ENCODE data around the gene PTPRM. TPM values are rescaled to one million over a fixed set of nuclear protein-coding genes. Genes with fewer than 3 reads are reported as not detected.

The PTPRM gene
- total RNA-seq, 1 donor from 2014 or later, result 4.5 TPM

- H3K27me3 Mint-ChIP-seq (ENCODE audit: low read depth), result no peaks in the 10 kb centered on the region
- H3K9me3 Mint-ChIP-seq, result no peaks in the 10 kb centered on the region
- no peaks in the 10 kb centered on the region for H3K36me3 Mint-ChIP-seq (ENCODE audit: low read depth)
- no peak overlapping the region for H3K4me3 Mint-ChIP-seq (ENCODE audit: low read depth)
- intact Hi-C loops (cut with micrococcal nuclease), result no loop called here
- no peak overlapping the region for H3K27ac Mint-ChIP-seq
- H3K4me1 Mint-ChIP-seq (ENCODE audit: low read depth), result no peaks in the 10 kb centered on the region
- no peak for DNase-seq (ENCODE audit: low spot score)
These were observed 352.4 kb downstream of the PTPRM start for GRCh38 chr18:7919565-7919964.

GRCh38 chr18:7921938-7922587 lies 354.9 kb downstream of the PTPRM start:
- no peaks in the 10 kb centered on the region for H3K27me3 Mint-ChIP-seq (ENCODE audit: low read depth)
- H3K27ac Mint-ChIP-seq, result no peak overlapping the region
- no peak overlapping the region for H3K4me3 Mint-ChIP-seq (ENCODE audit: low read depth)
- no peaks in the 10 kb centered on the region for H3K36me3 Mint-ChIP-seq (ENCODE audit: low read depth)
- intact Hi-C loops (cut with micrococcal nuclease), result no loop called here
- no peaks in the 10 kb centered on the region for H3K4me1 Mint-ChIP-seq (ENCODE audit: low read depth)
- DNase-seq (ENCODE audit: low spot score), result no peak
- no peaks in the 10 kb centered on the region for H3K9me3 Mint-ChIP-seq

DNA sequence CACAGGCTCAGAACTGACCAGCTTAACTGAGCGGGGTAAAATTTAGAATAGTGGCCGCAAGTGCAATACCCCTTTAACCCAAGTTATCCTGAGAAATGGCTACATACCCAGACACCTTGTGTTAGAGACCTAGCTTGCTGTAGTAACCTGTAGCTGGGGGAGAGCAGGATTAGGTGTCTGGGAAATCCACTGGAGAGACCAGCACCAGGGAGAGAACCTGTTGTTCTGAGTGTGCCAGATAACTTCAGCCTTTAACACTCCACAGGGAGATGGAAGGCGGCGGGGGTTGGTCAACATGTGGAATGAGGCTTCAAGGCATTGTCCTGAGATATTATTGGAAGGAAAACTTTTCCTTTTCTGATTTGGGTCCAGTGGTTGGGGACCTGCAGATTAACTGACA lies 356.0 kb downstream of the PTPRM start:
- intact Hi-C loops (cut with micrococcal nuclease), result no loop called here
- no peaks in the 10 kb centered on the region for H3K4me1 Mint-ChIP-seq (ENCODE audit: low read depth)
- H3K36me3 Mint-ChIP-seq (ENCODE audit: low read depth), result no peaks in the 10 kb centered on the region
- H3K27me3 Mint-ChIP-seq (ENCODE audit: low read depth), result no peaks in the 10 kb centered on the region
- no peak overlapping the region for H3K27ac Mint-ChIP-seq
- DNase-seq (ENCODE audit: low spot score), result no peak
- H3K4me3 Mint-ChIP-seq (ENCODE audit: low read depth), result no peak overlapping the region
- no peaks in the 10 kb centered on the region for H3K9me3 Mint-ChIP-seq

DNA sequence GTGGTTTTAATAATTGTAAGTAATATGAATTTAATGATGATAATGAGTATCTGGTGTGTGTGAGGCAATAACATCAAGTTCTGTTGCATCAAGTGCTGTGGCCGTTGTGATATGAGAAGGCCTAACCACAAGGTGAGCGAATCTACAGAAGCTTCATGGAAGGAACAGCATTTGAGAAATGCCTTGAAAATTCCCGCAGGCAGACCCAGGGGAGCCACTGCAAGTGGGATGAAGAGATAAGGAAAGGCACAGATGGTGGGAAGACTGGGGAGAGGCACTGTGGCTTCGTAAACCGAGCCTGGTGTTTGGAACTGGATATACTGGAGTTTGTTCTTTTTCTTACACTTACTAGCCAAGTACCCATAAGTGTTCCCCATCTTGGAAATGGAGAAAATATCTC lies 357.5 kb downstream of the PTPRM start:
- no peaks in the 10 kb centered on the region for H3K9me3 Mint-ChIP-seq
- intact Hi-C loops (cut with micrococcal nuclease), result no loop called here

GRCh38 chr18:7926526-7926925 lies 359.4 kb downstream of the PTPRM start:
- Mint-ChIP-seq H3K4me3 (ENCODE audit: low read depth) (no peak overlapping the region), H3K4me1 (ENCODE audit: low read depth) (no peaks in the 10 kb centered on the region), H3K36me3 (ENCODE audit: low read depth) (no peaks in the 10 kb centered on the region), H3K27me3 (ENCODE audit: low read depth) (no peaks in the 10 kb centered on the region), H3K27ac (no peak overlapping the region), H3K9me3 (no peaks in the 10 kb centered on the region)
- no peak for DNase-seq (ENCODE audit: low spot score)
- intact Hi-C loops (cut with micrococcal nuclease), result no loop called here

More for the DNA sequence above, 357.5 kb downstream of the PTPRM start:
- H3K4me3 Mint-ChIP-seq (ENCODE audit: low read depth), result no peak overlapping the region
- DNase-seq (ENCODE audit: low spot score), result no peak
- H3K4me1 Mint-ChIP-seq (ENCODE audit: low read depth), result no peaks in the 10 kb centered on the region
- H3K27ac Mint-ChIP-seq, result no peak overlapping the region
- no peaks in the 10 kb centered on the region for H3K36me3 Mint-ChIP-seq (ENCODE audit: low read depth)
- no peaks in the 10 kb centered on the region for H3K27me3 Mint-ChIP-seq (ENCODE audit: low read depth)

DNA sequence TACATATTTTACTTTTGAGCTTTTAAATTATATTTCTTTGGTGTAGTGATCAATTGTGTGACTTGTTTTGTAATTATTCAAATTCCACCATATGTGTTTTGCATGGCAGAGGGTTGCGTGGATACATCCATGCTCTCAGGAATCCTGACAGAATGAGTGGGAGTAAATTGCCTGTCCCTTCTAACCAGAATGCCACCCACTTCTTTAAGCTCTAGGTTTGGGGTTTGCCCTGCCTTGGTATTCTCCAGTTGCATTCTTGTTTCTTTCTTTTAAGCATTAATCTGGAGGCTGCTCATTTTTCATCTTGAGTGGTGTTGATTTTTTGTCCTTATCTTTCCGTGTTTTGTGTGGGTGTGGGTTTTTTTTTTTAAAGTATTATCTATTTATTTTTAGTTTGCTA lies 360.0 kb downstream of the PTPRM start:
- Mint-ChIP-seq H3K27ac (no peak overlapping the region), H3K27me3 (ENCODE audit: low read depth) (no peaks in the 10 kb centered on the region), H3K4me1 (ENCODE audit: low read depth) (no peaks in the 10 kb centered on the region), H3K36me3 (ENCODE audit: low read depth) (no peaks in the 10 kb centered on the region), H3K9me3 (no peaks in the 10 kb centered on the region), H3K4me3 (ENCODE audit: low read depth) (no peak overlapping the region)
- intact Hi-C loops (cut with micrococcal nuclease), result no loop called here
- DNase-seq (ENCODE audit: low spot score), result no peak

GRCh38 chr18:7931763-7932162 lies 364.6 kb downstream of the PTPRM start:
- Mint-ChIP-seq H3K27ac (no peak overlapping the region), H3K36me3 (ENCODE audit: low read depth) (no peaks in the 10 kb centered on the region), H3K4me3 (ENCODE audit: low read depth) (no peak overlapping the region), H3K4me1 (ENCODE audit: low read depth) (no peaks in the 10 kb centered on the region), H3K27me3 (ENCODE audit: low read depth) (no peaks in the 10 kb centered on the region), H3K9me3 (no peaks in the 10 kb centered on the region)
- intact Hi-C loops (cut with micrococcal nuclease), result no loop called here
- no peak for DNase-seq (ENCODE audit: low spot score)

- no peaks in the 10 kb centered on the region for H3K27me3 Mint-ChIP-seq (ENCODE audit: low read depth)
These were observed 370.2 kb downstream of the PTPRM start for GRCh38 chr18:7937268-7937667.

DNA sequence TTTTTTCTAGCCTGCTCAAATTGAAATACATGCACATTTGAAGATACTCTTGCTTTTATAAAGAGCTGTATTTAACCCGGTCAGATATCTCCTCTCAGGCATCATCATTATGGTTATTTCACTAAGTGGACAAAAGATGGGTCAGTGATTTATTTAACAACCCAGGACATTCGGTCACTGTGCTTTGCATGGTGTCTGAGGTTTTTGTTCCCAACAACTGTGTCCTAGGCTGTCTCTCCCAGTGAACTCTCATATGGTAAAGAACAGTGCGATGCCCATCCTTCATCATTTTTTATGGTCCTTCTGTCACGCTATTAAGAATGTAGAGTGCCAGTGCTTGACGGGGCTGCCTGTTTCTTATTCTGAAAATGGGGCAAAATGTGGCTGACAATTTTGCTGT lies 372.4 kb downstream of the PTPRM start:
- no peaks in the 10 kb centered on the region for H3K36me3 Mint-ChIP-seq (ENCODE audit: low read depth)
- no peaks in the 10 kb centered on the region for H3K27me3 Mint-ChIP-seq (ENCODE audit: low read depth)
- intact Hi-C loops (cut with micrococcal nuclease), result no loop called here
- no peak overlapping the region for H3K4me3 Mint-ChIP-seq (ENCODE audit: low read depth)
- DNase-seq (ENCODE audit: low spot score), result no peak
- H3K4me1 Mint-ChIP-seq (ENCODE audit: low read depth), result no peaks in the 10 kb centered on the region
- H3K9me3 Mint-ChIP-seq, result no peaks in the 10 kb centered on the region
- no peak overlapping the region for H3K27ac Mint-ChIP-seq

More at GRCh38 chr18:7937268-7937667, 370.2 kb downstream of the PTPRM start:
- Mint-ChIP-seq H3K27ac (no peak overlapping the region), H3K36me3 (ENCODE audit: low read depth) (no peaks in the 10 kb centered on the region), H3K9me3 (no peaks in the 10 kb centered on the region), H3K4me1 (ENCODE audit: low read depth) (no peaks in the 10 kb centered on the region), H3K4me3 (ENCODE audit: low read depth) (no peak overlapping the region)
- DNase-seq (ENCODE audit: low spot score), result no peak
- intact Hi-C loops (cut with micrococcal nuclease), result no loop called here

- H3K4me1 Mint-ChIP-seq (ENCODE audit: low read depth), result no peaks in the 10 kb centered on the region
- no peaks in the 10 kb centered on the region for H3K36me3 Mint-ChIP-seq (ENCODE audit: low read depth)
- H3K4me3 Mint-ChIP-seq (ENCODE audit: low read depth), result no peak overlapping the region
- DNase-seq (ENCODE audit: low spot score), result no peak
- intact Hi-C loops (cut with micrococcal nuclease), result no loop called here
- no peaks in the 10 kb centered on the region for H3K27me3 Mint-ChIP-seq (ENCODE audit: low read depth)
- no peak overlapping the region for H3K27ac Mint-ChIP-seq
- H3K9me3 Mint-ChIP-seq, result no peaks in the 10 kb centered on the region
These were observed 373.3 kb downstream of the PTPRM start for GRCh38 chr18:7940379-7940778.

GRCh38 chr18:7940971-7941370 lies 373.9 kb downstream of the PTPRM start:
- Mint-ChIP-seq H3K4me3 (ENCODE audit: low read depth) (no peak overlapping the region), H3K4me1 (ENCODE audit: low read depth) (no peaks in the 10 kb centered on the region), H3K36me3 (ENCODE audit: low read depth) (no peaks in the 10 kb centered on the region), H3K27me3 (ENCODE audit: low read depth) (no peaks in the 10 kb centered on the region), H3K9me3 (no peaks in the 10 kb centered on the region), H3K27ac (no peak overlapping the region)
- intact Hi-C loops (cut with micrococcal nuclease), result no loop called here
- no peak for DNase-seq (ENCODE audit: low spot score)

DNA sequence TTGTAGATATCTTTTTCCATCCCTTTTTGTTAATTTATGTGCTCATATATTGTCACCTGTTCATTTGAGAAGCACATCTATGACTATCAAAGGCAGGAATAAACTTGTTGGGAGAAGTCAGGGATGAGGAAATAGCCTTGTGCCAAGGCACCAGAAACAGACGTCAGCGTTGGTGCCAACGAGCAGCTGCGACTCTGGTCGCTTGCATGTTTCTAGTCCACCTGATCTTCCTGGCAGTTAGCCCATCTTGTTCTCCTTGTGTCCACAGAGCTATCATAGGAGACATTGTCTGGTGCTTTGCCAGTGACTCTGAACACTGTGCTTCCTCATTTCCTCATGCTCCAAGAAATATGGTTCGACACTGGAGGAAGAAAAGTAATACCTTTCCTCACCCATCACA lies 374.4 kb downstream of the PTPRM start:
- no peaks in the 10 kb centered on the region for H3K9me3 Mint-ChIP-seq
- H3K4me1 Mint-ChIP-seq (ENCODE audit: low read depth), result peaks cover under 1% of the 10 kb centered on the region
- no peak overlapping the region for H3K27ac Mint-ChIP-seq
- intact Hi-C loops (cut with micrococcal nuclease), result no loop called here
- H3K4me3 Mint-ChIP-seq (ENCODE audit: low read depth), result no peak overlapping the region
- H3K36me3 Mint-ChIP-seq (ENCODE audit: low read depth), result no peaks in the 10 kb centered on the region
- H3K27me3 Mint-ChIP-seq (ENCODE audit: low read depth), result no peaks in the 10 kb centered on the region
- DNase-seq (ENCODE audit: low spot score), result no peak

GRCh38 chr18:7945882-7946281 lies 378.8 kb downstream of the PTPRM start:
- DNase-seq (ENCODE audit: low spot score), result no peak
- Mint-ChIP-seq H3K9me3 (no peaks in the 10 kb centered on the region), H3K27ac (no peak overlapping the region), H3K36me3 (ENCODE audit: low read depth) (no peaks in the 10 kb centered on the region), H3K4me1 (ENCODE audit: low read depth) (peaks cover 8% of the 10 kb centered on the region), H3K4me3 (ENCODE audit: low read depth) (no peak overlapping the region), H3K27me3 (ENCODE audit: low read depth) (no peaks in the 10 kb centered on the region)
- intact Hi-C loops (cut with micrococcal nuclease), result no loop called here

Data from activated T-helper 2 cell treated with anti-CD3 and anti-CD28 coated beads, Interferon-gamma antibody, Interleukin-2, Interleukin-4, amounts not matched to agents 10 μg/mL and 5 μg/mL and 100 μg/mL, durations not matched to agents 14 hours and 24 hours and 36 hours (primary cell).